Measurements from ENCODE around the gene PDRG1.

The PDRG1 gene

GRCh38 chr20:31951530-31952453 lies at the start of gene PDRG1:
TSS of gene PDRG1 (minus strand) at chr20:31952046. CDS start at chr20:31951961, 85 bp downstream.
- intact Hi-C loops (cut with micrococcal nuclease) = loop anchor here (1.0 kb wide), 2 partner anchors 17 to 99 kb away; partner anchors contain the start of gene XKR7
- Mint-ChIP-seq H3K4me1 (ENCODE audit: low read depth) (peaks cover 43% of the 10 kb centered on the region), H3K27me3 (peaks cover 25% of the 10 kb centered on the region), H3K9me3 (peaks cover 11% of the 10 kb centered on the region), H3K4me3 (peak within 1 kb of the TSS; percentile 93), H3K36me3 (ENCODE audit: low read depth) (peaks cover 45% of the 10 kb centered on the region), H3K27ac (peak within 1 kb of the TSS; percentile 92)

- H3K9me3 Mint-ChIP-seq = no peaks in the 10 kb centered on the region
- intact Hi-C loops (cut with micrococcal nuclease) = no loop called here
- H3K4me1 Mint-ChIP-seq (ENCODE audit: low read depth) = no peaks in the 10 kb centered on the region
- H3K4me3 Mint-ChIP-seq = no peak overlapping the region
- no peaks in the 10 kb centered on the region for H3K36me3 Mint-ChIP-seq (ENCODE audit: low read depth)
- no peak overlapping the region for H3K27ac Mint-ChIP-seq
- H3K27me3 Mint-ChIP-seq = peaks cover 42% of the 10 kb centered on the region
These were observed 46.4 kb upstream of the PDRG1 start for GRCh38 chr20:31998246-31998645.

- H3K9me3 Mint-ChIP-seq = no peaks in the 10 kb centered on the region
- H3K4me3 Mint-ChIP-seq = no peak overlapping the region
- intact Hi-C loops (cut with micrococcal nuclease) = no loop called here
- no peak overlapping the region for H3K27ac Mint-ChIP-seq
- no peaks in the 10 kb centered on the region for H3K36me3 Mint-ChIP-seq (ENCODE audit: low read depth)
- H3K4me1 Mint-ChIP-seq (ENCODE audit: low read depth) = no peaks in the 10 kb centered on the region
- H3K27me3 Mint-ChIP-seq = peaks cover 52% of the 10 kb centered on the region
These were observed 45.1 kb upstream of the PDRG1 start for GRCh38 chr20:31996996-31997395.

GRCh38 chr20:31992086-31992485 lies 40.2 kb upstream of the PDRG1 start:
- Mint-ChIP-seq H3K27ac (no peak overlapping the region), H3K4me3 (no peak overlapping the region), H3K9me3 (no peaks in the 10 kb centered on the region), H3K27me3 (peaks cover 50% of the 10 kb centered on the region), H3K36me3 (ENCODE audit: low read depth) (no peaks in the 10 kb centered on the region), H3K4me1 (ENCODE audit: low read depth) (no peaks in the 10 kb centered on the region)
- intact Hi-C loops (cut with micrococcal nuclease) = no loop called here

- intact Hi-C loops (cut with micrococcal nuclease) = no loop called here
- Mint-ChIP-seq H3K4me1 (ENCODE audit: low read depth) (no peaks in the 10 kb centered on the region), H3K27me3 (peaks cover 43% of the 10 kb centered on the region), H3K36me3 (ENCODE audit: low read depth) (no peaks in the 10 kb centered on the region), H3K27ac (no peak overlapping the region), H3K9me3 (no peaks in the 10 kb centered on the region), H3K4me3 (no peak overlapping the region)
These were observed 39.5 kb upstream of the PDRG1 start for GRCh38 chr20:31991339-31991705.

GRCh38 chr20:31990641-31991338 lies 38.9 kb upstream of the PDRG1 start:
- intact Hi-C loops (cut with micrococcal nuclease) = no loop called here
- Mint-ChIP-seq H3K27me3 (peaks cover 38% of the 10 kb centered on the region), H3K36me3 (ENCODE audit: low read depth) (no peaks in the 10 kb centered on the region), H3K4me1 (ENCODE audit: low read depth) (no peaks in the 10 kb centered on the region), H3K27ac (no peak overlapping the region), H3K9me3 (no peaks in the 10 kb centered on the region), H3K4me3 (no peak overlapping the region)

GRCh38 chr20:31989030-31989645 lies 37.3 kb upstream of the PDRG1 start:
- intact Hi-C loops (cut with micrococcal nuclease) = no loop called here
- Mint-ChIP-seq H3K9me3 (no peaks in the 10 kb centered on the region), H3K4me1 (ENCODE audit: low read depth) (no peaks in the 10 kb centered on the region), H3K4me3 (no peak overlapping the region), H3K27ac (no peak overlapping the region), H3K36me3 (ENCODE audit: low read depth) (no peaks in the 10 kb centered on the region), H3K27me3 (peaks cover 25% of the 10 kb centered on the region)

- Mint-ChIP-seq H3K4me1 (ENCODE audit: low read depth) (no peaks in the 10 kb centered on the region), H3K9me3 (no peaks in the 10 kb centered on the region), H3K4me3 (no peak overlapping the region), H3K27ac (no peak overlapping the region), H3K27me3 (peaks cover 21% of the 10 kb centered on the region), H3K36me3 (ENCODE audit: low read depth) (no peaks in the 10 kb centered on the region)
- intact Hi-C loops (cut with micrococcal nuclease) = no loop called here
These were observed 36.7 kb upstream of the PDRG1 start for GRCh38 chr20:31988430-31989015.

GRCh38 chr20:31987744-31988143 lies 35.9 kb upstream of the PDRG1 start:
- intact Hi-C loops (cut with micrococcal nuclease) = no loop called here
- H3K9me3 Mint-ChIP-seq = no peaks in the 10 kb centered on the region
- H3K27ac Mint-ChIP-seq = no peak overlapping the region
- no peaks in the 10 kb centered on the region for H3K36me3 Mint-ChIP-seq (ENCODE audit: low read depth)
- no peak overlapping the region for H3K4me3 Mint-ChIP-seq
- H3K27me3 Mint-ChIP-seq = peaks cover 15% of the 10 kb centered on the region
- H3K4me1 Mint-ChIP-seq (ENCODE audit: low read depth) = no peaks in the 10 kb centered on the region

GRCh38 chr20:31984981-31985471 lies 33.2 kb upstream of the PDRG1 start:
- intact Hi-C loops (cut with micrococcal nuclease) = no loop called here
- no peaks in the 10 kb centered on the region for H3K36me3 Mint-ChIP-seq (ENCODE audit: low read depth)

GRCh38 chr20:31981784-31982183 lies 29.9 kb upstream of the PDRG1 start:
- Mint-ChIP-seq H3K4me1 (ENCODE audit: low read depth) (no peaks in the 10 kb centered on the region), H3K27me3 (peaks cover 11% of the 10 kb centered on the region), H3K4me3 (no peak overlapping the region), H3K27ac (no peak overlapping the region), H3K36me3 (ENCODE audit: low read depth) (no peaks in the 10 kb centered on the region), H3K9me3 (no peaks in the 10 kb centered on the region)
- intact Hi-C loops (cut with micrococcal nuclease) = no loop called here

More at GRCh38 chr20:31984981-31985471, 33.2 kb upstream of the PDRG1 start:
- Mint-ChIP-seq H3K27me3 (peaks cover 9% of the 10 kb centered on the region), H3K27ac (no peak overlapping the region), H3K9me3 (no peaks in the 10 kb centered on the region), H3K4me3 (no peak overlapping the region), H3K4me1 (ENCODE audit: low read depth) (no peaks in the 10 kb centered on the region)

- Mint-ChIP-seq H3K4me1 (ENCODE audit: low read depth) (no peaks in the 10 kb centered on the region), H3K9me3 (no peaks in the 10 kb centered on the region), H3K4me3 (no peak overlapping the region), H3K27me3 (peaks cover 18% of the 10 kb centered on the region), H3K36me3 (ENCODE audit: low read depth) (no peaks in the 10 kb centered on the region), H3K27ac (no peak overlapping the region)
- intact Hi-C loops (cut with micrococcal nuclease) = no loop called here
These were observed 28.0 kb upstream of the PDRG1 start for GRCh38 chr20:31979713-31980426.

- Mint-ChIP-seq H3K9me3 (no peaks in the 10 kb centered on the region), H3K27ac (no peak overlapping the region), H3K4me3 (no peak overlapping the region), H3K36me3 (ENCODE audit: low read depth) (no peaks in the 10 kb centered on the region), H3K4me1 (ENCODE audit: low read depth) (no peaks in the 10 kb centered on the region), H3K27me3 (peaks cover 19% of the 10 kb centered on the region)
- intact Hi-C loops (cut with micrococcal nuclease) = no loop called here
These were observed 25.2 kb upstream of the PDRG1 start for GRCh38 chr20:31977080-31977479.
